HG03095 (cell line): ENCODE results near the gene FPR1.

Experiments used
- ATAC-seq: cut with Tn5 transposase; IDR thresholded peaks from one replicate; pipeline ENCODE4 v1.9.1; 2021; ENCODE audit warnings: moderate library complexity; ENCODE audit not compliant: unreplicated experiment

FPR1 gene

GRCh38 chr19:51751655-51752054 lies at the start of gene FPR1:
FPR1 (minus strand) TSS chr19:51751878; CDS start chr19:51746994, 4,884 bp downstream.
- no peak for ATAC-seq

- no peak for ATAC-seq
Measured at GRCh38 chr19:51800473-51801244, 49.0 kb upstream of the FPR1 start.

- no peak for ATAC-seq
Measured at GRCh38 chr19:51799774-51800472, 48.2 kb upstream of the FPR1 start.

GRCh38 chr19:51799034-51799773 lies 47.5 kb upstream of the FPR1 start:
- no peak for ATAC-seq

- ATAC-seq: no peak
Measured at GRCh38 chr19:51798062-51798461, 46.4 kb upstream of the FPR1 start.

- ATAC-seq: no peak
Measured at GRCh38 chr19:51797480-51797879, 45.8 kb upstream of the FPR1 start.

GRCh38 chr19:51796195-51796679 lies 44.6 kb upstream of the FPR1 start:
- ATAC-seq: no peak

GRCh38 chr19:51794885-51795490 lies 43.3 kb upstream of the FPR1 start, which contains the start of gene FPR3:
FPR3 (plus strand) TSS chr19:51795157; CDS start chr19:51823749, 28,592 bp downstream.
- no peak for ATAC-seq

GRCh38 chr19:51793994-51794393 lies 42.3 kb upstream of the FPR1 start:
- ATAC-seq: no peak

- ATAC-seq: no peak
Measured at GRCh38 chr19:51792932-51793331, 41.3 kb upstream of the FPR1 start.

- no peak for ATAC-seq
Measured at GRCh38 chr19:51789061-51789795, 37.5 kb upstream of the FPR1 start.

- no peak for ATAC-seq
Measured at GRCh38 chr19:51788029-51788428, 36.4 kb upstream of the FPR1 start.

GRCh38 chr19:51786646-51787494 lies 35.2 kb upstream of the FPR1 start:
- no peak for ATAC-seq

- no peak for ATAC-seq
Measured at GRCh38 chr19:51784922-51785690, 33.4 kb upstream of the FPR1 start.

- no peak for ATAC-seq
Measured at GRCh38 chr19:51784109-51784785, 32.6 kb upstream of the FPR1 start.

GRCh38 chr19:51783372-51783771 lies 31.7 kb upstream of the FPR1 start:
- no peak for ATAC-seq

GRCh38 chr19:51781999-51782398 lies 30.3 kb upstream of the FPR1 start:
- ATAC-seq: no peak

GRCh38 chr19:51780270-51780669 lies 28.6 kb upstream of the FPR1 start:
- ATAC-seq: no peak
